Measurements from ENCODE around the gene OPCML. TPM values are rescaled to one million over a fixed set of nuclear protein-coding genes. Genes with fewer than 3 reads are reported as not detected.

OPCML gene
- total RNA-seq, 1 donor from 2014 or later: 4.6 TPM

DNA sequence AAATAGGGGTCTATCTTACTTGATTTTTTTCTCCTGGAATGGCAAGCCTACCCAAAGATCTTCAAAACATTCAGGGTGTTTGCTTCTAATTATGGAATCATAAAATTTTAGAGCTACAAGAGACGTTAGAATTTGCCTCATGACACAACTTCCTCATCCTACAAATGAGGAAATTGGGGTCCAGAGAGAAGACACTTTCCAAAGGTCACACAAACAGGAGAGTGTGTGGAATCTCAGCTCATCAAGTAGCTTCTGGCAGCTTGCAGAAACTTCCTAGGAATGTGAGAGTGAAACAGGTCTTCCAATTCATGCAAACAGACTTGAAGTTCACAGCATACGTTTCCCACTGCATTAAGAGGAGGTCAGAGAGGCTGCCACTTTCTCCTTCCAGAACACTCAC, 976.0 kb downstream of the OPCML start:
- peaks cover 22% of the 10 kb centered on the region for H3K4me1 Mint-ChIP-seq (ENCODE audit: unreplicated experiment)

DNA sequence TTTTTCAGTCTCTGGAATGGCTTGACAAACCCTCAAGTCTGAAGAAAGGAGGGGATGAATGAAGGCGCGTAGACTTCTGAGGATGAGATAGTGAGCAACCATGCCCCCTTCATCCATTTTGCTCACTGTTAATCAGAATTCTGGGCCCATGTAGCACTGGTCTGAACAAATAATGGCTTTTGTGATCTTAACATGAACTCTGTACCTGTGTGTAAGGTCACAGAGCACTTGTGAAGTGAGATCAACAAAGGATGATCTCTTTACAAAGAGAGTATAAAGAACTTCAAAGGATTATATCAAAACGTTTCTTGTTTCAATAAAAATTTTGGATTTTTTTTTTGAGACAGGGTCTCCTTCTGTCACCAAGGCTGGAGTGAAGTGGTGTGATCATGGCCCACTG, 976.7 kb downstream of the OPCML start:
- no peak overlapping the region for H3K4me3 Mint-ChIP-seq
- no peak for DNase-seq (ENCODE audit: extremely low spot score, unreplicated experiment)
- peaks cover 4% of the 10 kb centered on the region for H3K36me3 Mint-ChIP-seq
- no peak overlapping the region for H3K27ac Mint-ChIP-seq
- TF ChIP-seq, protein P1, sequence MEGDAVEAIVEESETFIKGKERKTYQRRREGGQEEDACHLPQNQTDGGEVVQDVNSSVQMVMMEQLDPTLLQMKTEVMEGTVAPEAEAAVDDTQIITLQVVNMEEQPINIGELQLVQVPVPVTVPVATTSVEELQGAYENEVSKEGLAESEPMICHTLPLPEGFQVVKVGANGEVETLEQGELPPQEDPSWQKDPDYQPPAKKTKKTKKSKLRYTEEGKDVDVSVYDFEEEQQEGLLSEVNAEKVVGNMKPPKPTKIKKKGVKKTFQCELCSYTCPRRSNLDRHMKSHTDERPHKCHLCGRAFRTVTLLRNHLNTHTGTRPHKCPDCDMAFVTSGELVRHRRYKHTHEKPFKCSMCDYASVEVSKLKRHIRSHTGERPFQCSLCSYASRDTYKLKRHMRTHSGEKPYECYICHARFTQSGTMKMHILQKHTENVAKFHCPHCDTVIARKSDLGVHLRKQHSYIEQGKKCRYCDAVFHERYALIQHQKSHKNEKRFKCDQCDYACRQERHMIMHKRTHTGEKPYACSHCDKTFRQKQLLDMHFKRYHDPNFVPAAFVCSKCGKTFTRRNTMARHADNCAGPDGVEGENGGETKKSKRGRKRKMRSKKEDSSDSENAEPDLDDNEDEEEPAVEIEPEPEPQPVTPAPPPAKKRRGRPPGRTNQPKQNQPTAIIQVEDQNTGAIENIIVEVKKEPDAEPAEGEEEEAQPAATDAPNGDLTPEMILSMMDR (conservative IDR thresholded peaks at IDR 0.05): no peak
- no peaks in the 10 kb centered on the region for H3K27me3 Mint-ChIP-seq
- H3K4me1 Mint-ChIP-seq (ENCODE audit: unreplicated experiment): peaks cover 18% of the 10 kb centered on the region
- peaks cover 5% of the 10 kb centered on the region for H3K9me3 Mint-ChIP-seq

More for the DNA sequence above, 976.0 kb downstream of the OPCML start:
- Mint-ChIP-seq H3K9me3 (peaks cover 5% of the 10 kb centered on the region), H3K27ac (no peak overlapping the region), H3K36me3 (peaks cover 4% of the 10 kb centered on the region), H3K27me3 (no peaks in the 10 kb centered on the region), H3K4me3 (no peak overlapping the region)
- DNase-seq (ENCODE audit: extremely low spot score, unreplicated experiment): no peak
- TF ChIP-seq, protein P1 (conservative IDR thresholded peaks at IDR 0.05): no peak

DNA sequence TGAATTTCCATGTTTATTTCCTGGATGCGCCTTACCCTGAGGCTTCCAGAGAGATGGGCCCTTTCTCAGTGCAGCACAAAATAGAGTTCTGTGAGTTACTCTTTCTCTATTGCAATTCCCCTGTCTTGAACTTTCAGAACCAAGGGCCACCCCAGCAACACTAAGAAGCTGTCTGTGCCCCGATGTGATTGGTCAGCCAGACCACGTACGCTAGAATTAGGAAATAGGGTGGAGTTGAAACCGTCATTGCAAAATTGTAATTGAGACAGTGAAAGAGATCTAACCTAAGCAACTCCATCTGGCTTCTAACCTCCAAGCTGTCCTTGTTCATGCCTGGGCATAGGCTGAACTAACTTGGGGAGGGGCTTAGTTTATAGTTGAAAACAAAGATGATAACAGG, 981.3 kb downstream of the OPCML start:
- H3K36me3 Mint-ChIP-seq: peaks cover 4% of the 10 kb centered on the region
- H3K27me3 Mint-ChIP-seq: no peaks in the 10 kb centered on the region
- DNase-seq (ENCODE audit: extremely low spot score, unreplicated experiment): no peak
- TF ChIP-seq, protein P1 (conservative IDR thresholded peaks at IDR 0.05): no peak
- H3K9me3 Mint-ChIP-seq: no peaks in the 10 kb centered on the region
- H3K4me1 Mint-ChIP-seq (ENCODE audit: unreplicated experiment): peaks cover 4% of the 10 kb centered on the region
- H3K4me3 Mint-ChIP-seq: no peak overlapping the region
- no peak overlapping the region for H3K27ac Mint-ChIP-seq

DNA sequence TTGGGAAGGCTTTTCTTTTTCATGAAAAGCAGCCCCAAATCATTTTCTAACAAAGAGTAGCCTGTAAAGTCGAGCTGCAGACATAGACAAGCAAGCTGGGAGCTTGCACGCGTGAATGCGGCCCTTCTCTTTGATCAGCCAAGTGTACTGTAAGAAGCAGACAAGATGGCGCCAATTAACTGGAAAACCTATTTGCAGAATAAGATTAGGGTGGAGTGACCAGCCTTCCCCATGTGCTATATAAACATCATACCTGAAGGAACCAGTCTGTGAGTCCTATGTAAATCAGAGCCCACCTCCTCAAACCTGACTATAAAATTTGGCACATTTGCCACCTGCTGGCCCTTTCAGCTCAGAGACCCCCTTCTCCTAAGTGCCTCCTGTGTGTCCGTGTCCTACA, 982.7 kb downstream of the OPCML start:
- Mint-ChIP-seq H3K27me3 (no peaks in the 10 kb centered on the region), H3K4me1 (ENCODE audit: unreplicated experiment) (peaks cover 4% of the 10 kb centered on the region), H3K27ac (no peak overlapping the region), H3K36me3 (no peaks in the 10 kb centered on the region), H3K4me3 (no peak overlapping the region), H3K9me3 (no peaks in the 10 kb centered on the region)
- DNase-seq (ENCODE audit: extremely low spot score, unreplicated experiment): no peak
- TF ChIP-seq, protein P1 (conservative IDR thresholded peaks at IDR 0.05): no peak

DNA sequence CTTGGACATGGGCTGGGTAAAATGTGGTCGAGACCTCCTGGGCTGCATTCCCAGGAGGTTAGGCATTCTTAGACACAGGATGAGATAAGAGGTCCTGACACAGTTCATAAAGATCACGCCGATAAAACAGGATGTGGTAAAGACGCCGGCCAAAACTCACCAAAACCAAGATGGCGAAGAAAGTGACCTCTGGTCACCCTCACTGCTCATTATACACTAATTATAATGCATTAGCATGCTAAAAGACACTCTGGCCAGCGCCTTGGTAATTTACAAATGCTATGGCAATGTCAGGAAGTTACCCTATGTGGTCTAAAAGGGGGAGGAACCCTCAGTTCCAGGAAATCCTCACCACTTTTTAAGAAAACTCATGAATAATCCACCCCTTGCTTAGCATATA, 983.3 kb downstream of the OPCML start:
- Mint-ChIP-seq H3K27ac (no peak overlapping the region), H3K9me3 (no peaks in the 10 kb centered on the region), H3K4me1 (ENCODE audit: unreplicated experiment) (peaks cover 4% of the 10 kb centered on the region), H3K36me3 (no peaks in the 10 kb centered on the region), H3K27me3 (no peaks in the 10 kb centered on the region), H3K4me3 (no peak overlapping the region)
- TF ChIP-seq, protein P1 (conservative IDR thresholded peaks at IDR 0.05): no peak
- no peak for DNase-seq (ENCODE audit: extremely low spot score, unreplicated experiment)

DNA sequence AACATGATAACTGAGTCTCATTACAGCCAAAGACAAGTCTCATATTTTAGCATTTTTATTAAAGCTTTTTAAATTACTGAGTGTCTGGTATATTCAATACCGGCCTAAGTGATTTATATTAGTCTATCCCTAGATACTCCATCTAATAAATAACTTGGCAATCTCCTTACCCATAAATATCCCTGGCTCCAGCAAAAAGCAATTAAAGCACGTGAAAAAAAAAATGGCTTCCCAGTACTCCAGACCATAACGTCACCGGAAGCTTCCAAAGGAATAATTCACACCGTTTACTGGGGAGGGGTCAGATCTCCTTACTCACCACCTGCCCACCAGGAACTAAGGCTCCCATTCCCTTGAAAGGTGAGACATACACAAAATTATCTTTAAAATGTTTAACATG, 988.3 kb downstream of the OPCML start:
- Mint-ChIP-seq H3K4me1 (ENCODE audit: unreplicated experiment) (no peaks in the 10 kb centered on the region), H3K27ac (no peak overlapping the region), H3K36me3 (no peaks in the 10 kb centered on the region), H3K27me3 (no peaks in the 10 kb centered on the region), H3K9me3 (no peaks in the 10 kb centered on the region), H3K4me3 (no peak overlapping the region)
- DNase-seq (ENCODE audit: extremely low spot score, unreplicated experiment): no peak
- TF ChIP-seq, protein P1 (conservative IDR thresholded peaks at IDR 0.05): no peak

Measured in type B pancreatic cell (in vitro differentiated cells).